Rectal smooth muscle tissue (tissue), 1 donor: ENCODE measurements around the gene UST.

Experiments used
- H3K27ac ChIP-seq: one replicate; pipeline ENCODE4 v1.7.0; 2013; ENCODE audit warnings: low read depth, low read length, inconsistent platforms
- H3K27me3 ChIP-seq: one replicate; pipeline ENCODE4 v1.7.0; 2013; ENCODE audit warnings: low read length; ENCODE audit not compliant: control insufficient read depth, insufficient read depth
- H3K36me3 ChIP-seq: one replicate; pipeline ENCODE4 v1.7.0; 2013; ENCODE audit warnings: low read length; ENCODE audit not compliant: control insufficient read depth, insufficient read depth
- H3K4me1 ChIP-seq: one replicate; pipeline ENCODE4 v1.7.0; 2013; ENCODE audit warnings: low read length; ENCODE audit not compliant: control insufficient read depth, insufficient read depth
- H3K4me3 ChIP-seq: one replicate; pipeline ENCODE4 v1.7.0; 2013; ENCODE audit warnings: low read length
- H3K9ac ChIP-seq: one replicate; pipeline ENCODE4 v1.7.0; 2013; ENCODE audit warnings: low read length

UST gene

DNA sequence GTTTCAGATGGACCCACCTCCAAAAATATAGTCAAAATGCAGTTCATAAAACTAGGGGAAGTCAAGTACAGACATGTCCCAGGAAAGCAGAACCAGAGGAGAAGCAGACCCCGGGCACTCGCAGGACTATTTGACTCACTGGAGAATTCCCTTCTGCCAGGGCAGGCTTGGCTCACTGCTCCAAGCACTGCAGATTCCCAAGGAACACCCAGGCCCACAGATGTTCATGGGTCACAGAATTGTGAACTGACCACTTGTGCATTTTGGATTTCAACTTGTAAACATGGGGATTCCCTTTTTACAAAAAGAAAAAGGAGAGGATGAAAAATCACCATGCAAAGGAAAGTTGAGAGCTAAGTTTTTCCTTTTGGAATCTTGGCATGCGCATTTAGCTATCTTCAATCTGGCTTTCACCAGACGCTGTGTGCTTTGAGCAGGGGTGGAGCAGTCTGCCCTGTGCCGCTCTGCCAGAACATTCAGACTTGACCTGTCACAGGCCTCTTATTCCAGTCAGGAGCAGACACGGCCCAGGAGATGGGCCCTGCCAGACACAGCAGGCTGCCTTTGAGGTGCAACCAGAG lies 333.2 kb downstream of the UST start:
- Histone ChIP-seq H3K36me3 (no peaks in the 10 kb centered on the region), H3K27ac (peak overlapping the region; percentile 81), H3K4me3 (no peak overlapping the region), H3K4me1 (peaks cover 24% of the 10 kb centered on the region), H3K9ac (no peak overlapping the region), H3K27me3 (no peaks in the 10 kb centered on the region)

DNA sequence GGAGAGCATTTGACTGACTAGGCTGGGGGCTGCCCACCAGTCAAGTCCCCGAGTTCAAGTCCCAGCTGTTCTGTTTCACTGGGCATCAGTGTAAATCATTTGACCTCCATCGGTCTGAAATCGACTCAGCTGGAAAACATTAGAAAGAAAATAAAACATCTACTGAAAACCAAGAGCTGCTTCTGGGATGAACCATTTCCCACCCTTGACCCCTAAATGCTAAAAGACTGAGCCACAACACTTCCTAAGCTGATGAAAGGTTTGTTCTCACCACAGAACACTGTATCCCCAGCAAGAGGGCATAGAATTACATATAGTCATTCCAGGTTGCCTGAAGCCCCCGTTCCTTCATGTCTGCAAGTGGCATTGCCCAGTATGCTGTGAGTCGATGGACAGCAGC lies 333.7 kb downstream of the UST start:
- H3K9ac ChIP-seq = no peak overlapping the region
- peaks cover 24% of the 10 kb centered on the region for H3K4me1 ChIP-seq
- H3K27me3 ChIP-seq = no peaks in the 10 kb centered on the region
- peak overlapping the region; percentile 81 for H3K27ac ChIP-seq
- no peaks in the 10 kb centered on the region for H3K36me3 ChIP-seq
- no peak overlapping the region for H3K4me3 ChIP-seq

DNA sequence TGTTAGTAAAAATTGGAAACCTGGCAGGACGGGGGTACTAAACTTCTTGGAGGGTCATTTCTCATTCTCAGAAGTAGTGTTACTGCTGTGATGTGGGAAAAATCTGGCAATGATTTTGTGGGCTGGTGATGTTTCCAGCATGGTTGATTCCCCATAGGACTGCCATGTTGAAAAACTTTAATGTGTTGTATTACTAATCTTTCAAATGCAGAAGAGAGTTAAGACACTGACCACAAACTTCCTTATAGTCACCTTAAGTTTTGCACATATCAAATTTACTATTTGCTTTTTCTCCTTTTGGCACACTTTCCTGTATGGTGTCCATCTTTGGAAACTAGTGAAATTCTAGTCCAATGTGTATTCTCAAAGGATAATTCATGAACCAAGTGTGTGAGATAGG lies 334.5 kb downstream of the UST start:
- Histone ChIP-seq H3K36me3 (no peaks in the 10 kb centered on the region), H3K9ac (no peak overlapping the region), H3K4me1 (peaks cover 24% of the 10 kb centered on the region), H3K4me3 (no peak overlapping the region), H3K27me3 (no peaks in the 10 kb centered on the region), H3K27ac (peak overlapping the region; percentile 81)

DNA sequence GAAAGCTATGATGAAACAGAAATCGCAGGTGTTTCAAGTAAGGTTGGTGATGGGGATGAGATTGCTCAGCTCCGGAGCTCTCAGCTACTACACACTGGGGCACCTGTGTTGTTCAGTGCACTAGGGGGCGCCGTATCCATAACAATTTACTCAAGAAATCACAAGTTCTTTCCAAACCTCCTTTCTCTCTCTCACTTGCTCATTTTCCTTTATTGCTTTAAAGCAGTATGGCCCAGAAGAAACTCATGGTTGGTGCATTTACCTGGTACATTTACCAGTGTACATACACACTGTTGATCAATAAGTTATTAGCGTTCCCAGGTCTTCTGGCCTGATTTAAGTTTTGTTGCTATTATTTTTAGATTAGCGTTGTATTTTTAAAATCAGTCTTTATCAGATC lies 335.5 kb downstream of the UST start:
- Histone ChIP-seq H3K27ac (no peak overlapping the region), H3K27me3 (no peaks in the 10 kb centered on the region), H3K4me3 (no peak overlapping the region)

DNA sequence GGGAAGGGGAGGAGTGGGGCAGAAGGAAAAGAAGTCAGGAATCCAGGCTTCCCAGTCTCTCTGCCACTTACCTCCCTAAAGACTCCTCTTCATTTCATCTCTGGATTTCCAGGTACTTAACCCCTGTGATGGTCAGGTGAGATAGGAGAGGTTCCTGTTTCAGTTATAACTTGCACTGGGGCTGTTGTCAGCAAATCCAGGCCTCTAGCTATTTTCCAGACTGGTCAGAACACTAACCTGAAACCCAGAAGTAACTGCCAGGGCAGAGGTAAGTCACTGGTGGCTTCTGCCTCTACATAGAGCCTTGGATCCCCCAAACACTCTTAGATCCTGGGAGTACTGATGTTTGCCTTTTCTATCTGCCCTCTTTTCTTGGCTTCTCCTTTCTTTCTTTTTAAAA lies 337.2 kb downstream of the UST start:
- Histone ChIP-seq H3K4me3 (no peak overlapping the region), H3K36me3 (no peaks in the 10 kb centered on the region)

More for the DNA sequence above, 335.5 kb downstream of the UST start:
- H3K36me3 ChIP-seq = no peaks in the 10 kb centered on the region
- no peak overlapping the region for H3K9ac ChIP-seq
- H3K4me1 ChIP-seq = peaks cover 24% of the 10 kb centered on the region

DNA sequence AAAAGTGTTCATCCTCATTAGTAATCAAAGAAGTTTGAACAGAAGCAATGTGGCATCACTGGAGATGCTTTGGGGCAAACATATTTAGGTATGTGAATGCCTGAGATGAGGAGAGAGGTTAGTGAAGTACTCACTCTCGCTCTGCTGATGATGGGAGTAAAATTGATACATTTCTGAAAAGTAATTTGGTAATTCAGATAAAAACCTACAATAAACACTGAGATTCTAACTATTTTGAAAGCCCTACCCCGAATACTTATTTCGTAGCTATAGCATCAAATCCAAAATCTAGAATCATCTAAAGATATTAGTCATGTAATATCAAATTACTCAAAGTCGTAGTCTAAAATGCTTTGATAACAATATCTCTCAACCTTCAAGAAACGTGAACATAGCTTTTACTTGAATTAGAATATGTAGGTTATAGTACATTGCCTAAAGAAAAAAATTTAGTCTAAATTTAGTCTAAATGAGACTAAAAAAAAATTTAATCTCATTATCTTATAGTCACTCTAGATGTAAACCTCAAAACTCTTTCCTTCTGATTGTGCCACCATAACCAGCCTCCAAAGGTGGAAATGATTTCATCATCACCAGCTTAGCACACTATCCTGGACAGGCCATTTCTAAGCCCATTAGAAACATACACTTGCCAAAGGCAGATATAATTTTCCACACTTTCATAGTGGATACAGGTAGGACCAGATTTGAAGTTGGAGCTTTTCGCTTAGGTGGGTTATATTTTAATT lies 338.2 kb downstream of the UST start:
- Histone ChIP-seq H3K36me3 (no peaks in the 10 kb centered on the region), H3K4me1 (peaks cover 15% of the 10 kb centered on the region), H3K9ac (no peak overlapping the region), H3K27me3 (no peaks in the 10 kb centered on the region), H3K27ac (no peak overlapping the region), H3K4me3 (no peak overlapping the region)

More for the DNA sequence above, 337.2 kb downstream of the UST start:
- no peaks in the 10 kb centered on the region for H3K27me3 ChIP-seq
- H3K27ac ChIP-seq = no peak overlapping the region
- no peak overlapping the region for H3K9ac ChIP-seq
- H3K4me1 ChIP-seq = peaks cover 24% of the 10 kb centered on the region

DNA sequence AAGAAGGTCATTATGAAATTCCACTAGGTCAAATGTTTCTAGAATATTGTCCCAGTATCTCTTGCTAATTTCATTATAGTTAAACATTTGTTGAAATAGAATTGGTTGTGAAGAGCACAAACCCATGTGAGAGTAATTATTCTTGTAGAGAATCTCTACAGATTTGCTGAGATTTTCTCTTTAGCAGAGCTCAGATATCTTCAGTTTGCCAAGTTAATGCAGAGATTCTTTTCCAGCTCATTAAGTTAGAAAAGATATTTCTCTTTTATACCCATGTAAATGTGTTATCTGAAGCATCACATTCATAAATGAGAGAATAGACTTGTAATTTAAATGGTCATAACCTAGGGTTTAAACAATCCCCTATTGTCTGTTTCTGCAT lies 338.7 kb downstream of the UST start:
- Histone ChIP-seq H3K4me1 (peaks cover 11% of the 10 kb centered on the region), H3K27ac (no peak overlapping the region), H3K4me3 (no peak overlapping the region), H3K36me3 (no peaks in the 10 kb centered on the region), H3K9ac (no peak overlapping the region), H3K27me3 (no peaks in the 10 kb centered on the region)

DNA sequence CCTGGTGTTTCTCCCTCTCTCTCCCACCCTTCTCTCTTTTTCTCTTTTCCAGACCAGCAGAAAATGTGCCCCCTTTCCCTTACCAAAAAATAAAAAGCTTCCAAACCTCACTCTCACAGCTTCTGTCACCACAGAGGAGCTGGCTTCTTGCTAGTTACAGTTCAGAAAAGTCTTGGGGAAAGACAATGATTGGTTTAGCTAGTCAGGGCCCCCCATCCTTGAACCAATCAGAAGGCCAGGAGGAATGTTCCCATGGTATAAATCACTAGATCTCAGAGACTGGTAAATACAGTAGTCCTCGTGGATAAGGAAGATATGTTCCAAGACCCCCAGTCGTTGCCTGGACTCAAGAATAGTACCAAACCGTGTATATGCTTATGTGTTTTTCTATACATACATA lies 339.5 kb downstream of the UST start:
- no peak overlapping the region for H3K27ac ChIP-seq
- H3K9ac ChIP-seq = no peak overlapping the region
- no peak overlapping the region for H3K4me3 ChIP-seq
- H3K4me1 ChIP-seq = peaks cover 3% of the 10 kb centered on the region
- H3K27me3 ChIP-seq = no peaks in the 10 kb centered on the region
- H3K36me3 ChIP-seq = no peaks in the 10 kb centered on the region

DNA sequence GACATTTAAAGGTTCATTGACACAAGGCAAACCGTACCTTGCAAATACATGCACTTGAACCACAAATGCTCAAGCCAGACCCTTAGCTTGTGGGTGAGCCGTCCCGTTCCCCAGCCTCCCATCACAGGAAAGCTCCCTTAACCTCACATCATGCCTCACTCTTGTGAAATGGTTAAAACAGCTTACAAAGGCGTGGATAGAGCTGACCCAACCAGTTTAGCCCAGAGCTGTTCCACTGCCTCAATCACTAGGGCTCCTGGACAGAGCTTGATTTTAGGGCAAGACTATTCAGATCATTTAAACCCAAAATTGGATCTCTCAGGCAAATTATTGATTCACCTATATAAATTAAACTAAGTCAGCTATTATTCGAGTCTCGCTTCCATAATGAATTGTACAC lies 341.1 kb downstream of the UST start:
- no peak overlapping the region for H3K27ac ChIP-seq
- no peaks in the 10 kb centered on the region for H3K4me1 ChIP-seq

DNA sequence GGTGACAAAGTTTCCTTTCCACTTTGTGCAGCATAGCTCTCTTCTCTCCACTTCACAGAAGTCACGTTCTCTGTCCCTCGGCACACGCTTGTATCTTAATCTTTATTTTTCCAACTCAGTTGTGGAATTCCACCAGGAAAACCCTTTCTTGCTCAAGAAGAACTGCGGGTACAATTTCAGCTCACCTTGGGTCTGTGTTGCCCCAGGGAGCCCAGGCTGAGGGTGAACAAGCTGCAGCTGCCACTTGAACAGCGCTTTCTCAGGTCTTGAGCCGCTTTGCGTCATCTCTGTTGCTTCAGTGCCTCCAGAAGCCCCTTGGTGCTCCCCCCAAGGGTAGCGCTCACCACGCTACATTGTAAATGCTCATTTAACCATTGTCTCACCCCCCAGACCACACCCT lies 341.5 kb downstream of the UST start:
- no peak overlapping the region for H3K9ac ChIP-seq
- no peak overlapping the region for H3K4me3 ChIP-seq
- no peaks in the 10 kb centered on the region for H3K27me3 ChIP-seq
- no peaks in the 10 kb centered on the region for H3K4me1 ChIP-seq
- H3K36me3 ChIP-seq = no peaks in the 10 kb centered on the region
- no peak overlapping the region for H3K27ac ChIP-seq

More for the DNA sequence above, 341.1 kb downstream of the UST start:
- no peak overlapping the region for H3K4me3 ChIP-seq
- no peak overlapping the region for H3K9ac ChIP-seq
- no peaks in the 10 kb centered on the region for H3K36me3 ChIP-seq
- no peaks in the 10 kb centered on the region for H3K27me3 ChIP-seq

DNA sequence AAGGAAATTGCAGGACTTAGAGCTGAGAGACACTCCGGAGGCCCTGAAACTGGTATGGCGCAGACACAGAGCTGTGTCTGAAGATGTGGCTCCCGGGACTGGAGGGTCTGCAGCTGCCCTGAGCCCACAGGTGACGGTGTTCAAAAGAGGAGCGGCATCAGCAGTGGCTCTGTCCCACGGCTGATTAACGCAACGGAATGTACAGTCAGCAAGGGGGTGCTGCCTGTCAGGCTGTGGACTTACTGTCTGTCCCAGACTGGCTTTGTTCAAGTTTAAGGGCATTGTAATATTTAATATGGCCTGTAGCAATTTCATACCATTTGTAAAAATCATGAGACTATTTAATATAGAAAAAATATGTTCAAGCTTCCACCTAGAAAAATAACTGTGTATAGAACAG lies 342.7 kb downstream of the UST start:
- no peak overlapping the region for H3K27ac ChIP-seq
- no peaks in the 10 kb centered on the region for H3K27me3 ChIP-seq
- no peak overlapping the region for H3K9ac ChIP-seq
- H3K36me3 ChIP-seq = no peaks in the 10 kb centered on the region
- H3K4me1 ChIP-seq = no peaks in the 10 kb centered on the region
- H3K4me3 ChIP-seq = no peak overlapping the region

DNA sequence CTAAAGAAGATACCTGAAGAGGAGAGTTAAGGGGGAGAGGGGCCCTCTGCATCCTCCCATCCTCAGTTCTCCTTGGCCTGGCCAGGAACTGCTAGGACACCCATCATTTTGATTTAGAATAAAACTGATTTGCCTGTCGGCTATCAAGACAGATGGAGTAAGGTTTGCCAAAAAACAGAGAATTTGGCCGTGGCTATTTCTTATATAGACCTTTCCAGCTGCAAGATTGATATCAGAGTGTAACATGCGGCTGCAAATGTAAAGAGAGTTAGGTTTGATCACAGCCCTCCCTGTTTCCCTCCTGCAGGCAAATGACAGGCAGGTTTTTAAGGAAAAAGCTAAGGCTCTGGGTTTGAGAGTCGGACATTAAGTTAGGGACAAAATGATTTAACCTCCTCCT lies 344.1 kb downstream of the UST start:
- Histone ChIP-seq H3K4me3 (no peak overlapping the region), H3K4me1 (peaks cover 6% of the 10 kb centered on the region)

DNA sequence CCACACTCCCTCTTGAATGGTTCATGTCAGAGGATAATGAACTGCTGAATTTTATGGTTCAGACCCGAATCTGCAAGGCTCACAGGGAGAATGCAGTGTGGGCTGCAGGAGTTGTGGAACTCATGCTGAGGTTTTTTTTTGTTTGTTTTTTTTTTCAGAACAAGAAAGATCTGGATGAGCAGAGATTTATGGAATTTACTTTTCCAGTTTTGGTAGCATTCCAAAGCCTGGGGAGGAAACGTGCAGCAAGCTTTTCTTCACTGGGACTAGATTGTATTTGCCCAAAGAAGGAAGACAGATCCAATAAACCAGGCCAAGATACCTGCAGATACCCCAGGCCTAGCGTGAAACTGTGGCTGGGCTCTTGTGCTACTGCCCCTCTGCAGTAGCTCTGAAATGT lies 346.8 kb downstream of the UST start:
- H3K4me3 ChIP-seq = no peak overlapping the region
- H3K36me3 ChIP-seq = no peaks in the 10 kb centered on the region
- peaks cover 6% of the 10 kb centered on the region for H3K4me1 ChIP-seq
- no peaks in the 10 kb centered on the region for H3K27me3 ChIP-seq
- no peak overlapping the region for H3K27ac ChIP-seq
- no peak overlapping the region for H3K9ac ChIP-seq

More for the DNA sequence above, 344.1 kb downstream of the UST start:
- no peaks in the 10 kb centered on the region for H3K36me3 ChIP-seq
- H3K9ac ChIP-seq = no peak overlapping the region
- H3K27me3 ChIP-seq = no peaks in the 10 kb centered on the region
- no peak overlapping the region for H3K27ac ChIP-seq
